Right renal cortex interstitium (tissue), 3 donors: ENCODE results near the gene CCR8. TPM values are rescaled to one million over a fixed set of nuclear protein-coding genes. Genes with fewer than 3 reads are reported as not detected.

ENCODE experiments used
- DNase-seq, 3 donors: peaks; one replicate each; pipeline ENCODE4 v3.0.0-alpha.2; 2013; ENCODE audit warnings: low read depth in 3 of 3, low spot score in 2 of 3
- polyA plus RNA-seq, 3 donors: library from polyadenylated mRNA; unstranded; fragments of 120-200 nt; gene quantifications; one replicate each; pipeline ENCODE4 v1.2.1, GENCODE V29; 2013; ENCODE audit not compliant: insufficient read length in 3 of 3

CCR8 gene, protein sequence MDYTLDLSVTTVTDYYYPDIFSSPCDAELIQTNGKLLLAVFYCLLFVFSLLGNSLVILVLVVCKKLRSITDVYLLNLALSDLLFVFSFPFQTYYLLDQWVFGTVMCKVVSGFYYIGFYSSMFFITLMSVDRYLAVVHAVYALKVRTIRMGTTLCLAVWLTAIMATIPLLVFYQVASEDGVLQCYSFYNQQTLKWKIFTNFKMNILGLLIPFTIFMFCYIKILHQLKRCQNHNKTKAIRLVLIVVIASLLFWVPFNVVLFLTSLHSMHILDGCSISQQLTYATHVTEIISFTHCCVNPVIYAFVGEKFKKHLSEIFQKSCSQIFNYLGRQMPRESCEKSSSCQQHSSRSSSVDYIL
- not detected for polyA plus RNA-seq

DNA sequence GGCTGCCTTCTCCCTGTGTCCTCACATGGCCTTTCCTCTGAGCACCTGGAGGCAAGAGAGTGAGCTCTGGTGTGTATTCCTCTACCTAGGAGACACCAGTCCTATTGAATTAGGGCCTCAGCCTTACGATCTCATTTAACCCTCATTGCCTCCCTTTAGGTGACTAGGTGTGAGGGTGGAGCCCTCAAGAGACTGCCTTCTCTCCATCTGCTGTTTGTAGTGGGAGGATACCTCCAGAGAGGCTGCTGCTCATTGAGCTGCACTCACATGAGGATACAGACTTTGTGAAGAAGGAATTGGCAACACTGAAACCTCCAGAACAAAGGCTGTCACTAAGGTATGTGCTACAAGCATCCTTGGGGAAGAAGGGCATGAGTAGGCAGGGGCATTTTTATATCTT, at the start of gene CCR8:
TSS of gene CCR8 (plus strand) at position 217 of the 400 bp plus-strand sequence. CDS start 2,623 bp downstream, outside the sequence.
- no peak for DNase-seq

DNA sequence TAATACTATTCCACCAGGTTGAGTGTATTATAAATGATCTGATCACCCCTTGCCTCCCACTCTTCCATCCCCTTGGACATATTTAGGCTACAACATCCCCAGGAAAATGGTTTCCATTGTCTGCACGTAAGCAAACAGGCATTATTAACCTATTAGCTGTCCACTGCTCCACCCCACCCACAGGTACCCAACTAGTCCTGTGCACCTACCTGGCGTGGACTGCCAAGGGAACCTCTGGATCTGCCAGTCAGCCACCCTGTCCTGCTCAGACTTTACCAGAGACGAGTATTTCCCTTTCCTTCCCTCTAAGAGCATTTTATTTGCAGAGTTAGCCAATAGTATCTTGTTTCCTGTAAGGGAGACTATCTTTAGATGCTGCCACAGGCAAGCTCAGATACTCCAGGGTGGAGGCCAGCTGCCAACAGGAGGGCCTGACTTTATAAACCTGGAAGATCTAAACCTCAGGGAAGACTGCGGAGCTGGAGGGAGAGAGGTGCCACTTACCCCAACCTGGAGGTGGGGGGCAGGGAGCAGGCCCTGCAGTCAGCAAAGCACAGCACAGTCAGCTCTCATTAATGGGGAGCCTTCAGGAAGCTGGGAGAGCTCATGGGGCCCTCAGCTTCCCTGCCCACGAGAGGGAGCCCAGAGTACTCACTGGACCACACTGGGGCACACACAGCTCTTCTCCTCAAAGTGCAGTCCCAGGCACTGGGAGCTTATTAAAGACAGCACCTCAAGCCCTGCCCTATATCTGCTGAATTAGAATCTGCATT, 49.6 kb upstream of the CCR8 start, which contains the start of gene CX3CR1:
TSS of gene CX3CR1 (minus strand) at position 292 of the 773 bp plus-strand sequence. CDS start 13,527 bp downstream, outside the sequence.
- no peak for DNase-seq

DNA sequence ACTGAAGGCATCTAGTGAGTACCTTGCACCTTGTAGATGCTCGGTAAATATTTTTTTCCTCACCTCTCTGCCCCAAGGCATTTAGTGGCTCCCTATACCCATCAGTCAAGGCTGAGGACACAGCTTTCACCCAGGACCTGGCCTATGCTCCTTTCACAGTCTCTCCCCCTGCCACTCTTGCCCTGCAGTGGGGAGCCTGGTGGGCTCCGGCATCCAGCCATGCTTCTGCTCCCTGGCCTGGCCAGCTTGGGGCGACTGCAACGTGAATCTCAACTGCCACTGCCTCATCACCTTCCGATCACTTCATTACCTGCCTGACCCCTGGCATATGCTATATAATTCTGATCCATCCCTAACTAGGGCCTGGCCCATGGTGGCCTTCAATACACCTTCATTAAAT, 48.9 kb upstream of the CCR8 start:
- no peak for DNase-seq

DNA sequence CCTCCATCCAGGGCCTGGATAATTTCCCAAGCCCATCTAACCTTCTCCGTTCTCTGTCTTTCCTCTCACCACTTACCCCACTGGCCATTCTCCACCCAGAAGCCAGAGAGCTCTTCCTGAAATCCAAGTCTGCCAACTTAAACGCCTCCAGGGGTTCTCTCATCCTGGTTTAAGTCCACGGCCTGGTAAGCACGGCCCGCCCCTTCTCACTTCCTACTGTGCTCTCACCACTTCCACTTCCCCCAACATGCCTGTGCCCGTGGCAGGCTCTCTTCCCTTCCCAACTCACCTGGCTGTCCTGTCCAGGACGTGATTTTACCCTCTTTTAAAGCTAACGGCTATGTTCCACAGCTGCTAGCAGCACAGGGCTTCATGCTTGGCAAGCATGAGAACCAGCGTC, 48.0 kb upstream of the CCR8 start:
- no peak for DNase-seq

DNA sequence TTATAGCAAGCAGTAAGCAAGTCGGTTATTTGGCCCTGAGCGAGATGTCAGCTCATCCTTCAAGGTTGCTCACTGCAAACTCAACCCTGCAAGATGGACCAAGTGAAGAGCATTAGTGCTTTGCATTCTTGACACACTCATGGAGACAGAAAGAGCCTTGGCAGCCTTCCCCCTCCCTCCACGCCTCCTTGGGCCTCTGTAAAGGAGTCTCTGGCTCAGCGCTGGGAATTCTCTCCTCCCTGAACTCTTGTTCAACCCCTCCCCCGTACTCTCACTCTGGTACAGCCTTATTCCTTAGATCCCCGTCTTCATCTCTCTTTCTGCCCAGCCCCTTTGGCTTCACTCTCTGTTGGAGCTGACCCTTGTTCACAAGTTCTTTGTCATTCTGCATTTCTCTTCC, 47.5 kb upstream of the CCR8 start:
- no peak for DNase-seq

DNA sequence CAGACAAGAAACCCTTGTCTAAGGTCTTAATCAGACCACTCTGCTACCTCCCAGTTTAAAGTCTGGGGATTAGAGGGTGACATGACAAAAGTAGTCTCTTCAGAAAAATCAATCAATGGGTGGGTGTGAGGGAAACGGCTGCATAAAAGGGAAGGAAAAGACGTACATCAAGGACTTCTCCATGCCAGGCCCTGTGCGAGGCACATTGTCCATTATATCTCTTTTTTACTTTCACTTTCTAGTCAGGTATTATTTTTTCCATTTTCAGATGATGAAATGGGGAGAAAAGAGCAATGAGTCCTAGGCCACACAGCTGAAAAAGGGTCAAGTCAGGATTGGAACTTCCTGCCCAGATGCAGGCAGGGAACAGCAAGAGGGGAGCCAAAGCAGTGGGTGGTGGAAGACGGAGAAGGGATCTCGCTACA, 45.0 kb upstream of the CCR8 start:
- no peak for DNase-seq

DNA sequence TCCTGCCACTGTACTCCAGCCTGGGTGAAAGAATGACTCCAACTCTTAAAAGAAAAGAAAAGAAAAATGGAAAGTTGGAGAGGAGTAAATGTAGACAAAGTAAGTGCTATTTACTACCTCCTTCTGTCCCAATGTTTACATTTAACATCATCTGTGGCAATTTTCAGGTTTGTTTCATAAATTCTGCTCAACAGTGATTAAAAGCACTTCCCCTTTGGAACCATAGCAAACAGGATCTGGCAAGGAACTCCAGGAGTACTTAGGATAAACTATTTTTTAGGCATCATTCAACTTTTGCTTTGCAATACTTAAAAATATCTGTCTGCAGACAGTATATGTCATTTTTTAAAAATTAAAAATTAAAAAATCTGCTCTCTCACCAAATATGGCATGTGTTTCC, 44.2 kb upstream of the CCR8 start:
- no peak for DNase-seq

DNA sequence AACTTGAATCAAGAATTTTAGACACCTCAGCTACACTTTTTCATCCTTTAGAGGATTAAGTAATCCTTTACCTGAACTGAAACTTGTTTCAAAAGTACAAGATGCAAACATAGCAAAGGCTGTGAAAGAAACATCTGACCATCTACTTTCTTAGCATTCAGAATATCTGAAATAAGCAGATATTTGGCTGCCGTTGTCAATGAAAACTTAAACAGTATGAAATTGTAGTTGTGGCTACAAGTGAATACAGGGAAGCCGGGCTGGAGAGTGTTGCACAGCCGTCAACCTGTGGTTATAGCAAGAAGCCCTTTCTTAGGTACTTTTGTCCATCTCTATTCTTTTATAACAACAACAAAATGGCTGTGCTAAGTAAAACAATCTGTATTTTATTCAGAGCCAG, 42.7 kb upstream of the CCR8 start:
- no peak for DNase-seq

DNA sequence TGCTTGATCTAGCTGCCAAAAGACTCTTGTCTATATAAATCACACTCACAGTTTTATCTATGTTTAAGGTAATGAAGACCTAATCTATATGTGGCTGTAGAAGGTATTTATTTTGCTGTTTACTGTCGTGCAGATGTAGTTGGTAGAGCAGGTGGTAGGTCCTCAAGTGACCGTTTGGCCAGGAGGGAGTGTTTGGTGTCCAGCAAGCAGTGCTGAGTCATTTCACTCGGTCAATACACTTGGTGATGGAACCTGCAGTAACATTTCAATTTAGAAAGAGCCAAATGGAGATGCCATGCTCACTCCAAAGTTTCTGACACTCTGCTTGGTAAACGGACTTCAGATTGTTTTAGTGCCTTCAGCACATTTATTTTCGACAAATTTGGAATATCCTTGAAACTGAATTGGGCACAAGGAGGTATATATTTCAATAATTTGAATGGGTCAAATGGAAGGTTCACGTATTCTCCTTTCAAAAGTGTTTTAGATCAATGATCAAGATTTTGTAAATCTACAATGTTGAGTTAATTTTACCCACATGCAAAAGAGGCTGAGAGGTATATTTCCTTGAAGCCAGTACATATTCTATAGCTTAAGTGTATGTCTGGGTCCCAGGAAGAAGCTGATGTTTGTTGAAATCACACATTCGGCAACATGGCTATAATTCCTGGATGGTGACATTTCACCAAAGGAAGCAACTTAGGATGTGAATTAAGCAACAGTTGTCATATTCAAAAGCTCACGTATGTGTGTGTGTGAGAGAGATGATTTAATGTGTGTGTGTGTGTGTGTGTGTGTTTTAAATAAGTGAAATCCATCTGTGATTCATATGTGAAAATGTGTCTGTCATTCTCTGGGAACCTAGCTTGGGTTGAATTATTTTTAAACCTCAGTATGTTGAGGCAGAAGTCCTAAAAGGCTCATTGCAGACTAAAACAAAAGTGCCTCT, 42.0 kb upstream of the CCR8 start:
- DNase-seq = no peak

DNA sequence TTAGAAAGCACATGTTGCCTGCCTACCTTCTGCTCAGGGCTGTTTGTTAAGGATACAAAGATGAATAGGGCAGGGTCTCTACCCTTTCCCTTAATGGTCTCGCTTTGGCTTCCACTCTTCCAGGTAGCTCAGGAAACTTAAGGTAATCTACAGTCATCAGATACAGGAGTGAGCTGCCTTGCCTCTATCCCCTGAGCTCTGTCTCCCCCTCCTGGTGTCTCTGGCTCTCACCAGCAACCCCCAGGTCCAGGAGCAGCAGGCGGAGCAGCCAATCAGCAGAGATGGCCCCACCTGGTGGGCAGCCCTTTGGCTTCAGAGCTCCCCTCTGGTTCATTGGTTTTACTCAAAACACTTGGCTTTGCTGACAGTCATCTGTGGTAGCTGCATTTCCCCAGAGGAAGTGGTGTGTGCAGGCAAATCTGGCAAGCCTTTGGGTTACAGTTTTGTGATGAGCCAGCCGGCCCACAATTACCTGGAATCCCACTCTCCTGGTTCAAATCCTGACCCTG, 41.2 kb upstream of the CCR8 start:
- peak; percentile 57 to 80 (median 67) for DNase-seq

DNA sequence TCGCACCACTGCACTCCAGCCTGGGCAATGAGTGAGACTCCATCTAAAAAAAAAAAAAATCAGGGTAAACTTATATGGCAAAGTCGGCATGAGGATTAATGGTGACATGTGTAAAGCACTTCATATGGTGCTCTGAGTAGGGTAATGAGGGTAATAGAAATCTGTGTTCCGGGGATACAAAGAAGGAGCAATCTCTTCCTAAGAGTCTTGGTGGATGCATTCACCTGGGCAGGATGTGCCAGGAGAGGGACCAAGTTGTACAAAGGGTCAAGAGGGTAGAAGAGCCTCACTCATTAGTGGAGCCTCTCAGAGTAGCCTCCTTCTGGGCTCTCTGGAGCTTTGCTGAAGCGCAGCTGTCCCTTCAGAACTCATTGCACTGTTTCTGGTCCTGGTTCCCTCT, 40.4 kb upstream of the CCR8 start:
- no peak for DNase-seq

DNA sequence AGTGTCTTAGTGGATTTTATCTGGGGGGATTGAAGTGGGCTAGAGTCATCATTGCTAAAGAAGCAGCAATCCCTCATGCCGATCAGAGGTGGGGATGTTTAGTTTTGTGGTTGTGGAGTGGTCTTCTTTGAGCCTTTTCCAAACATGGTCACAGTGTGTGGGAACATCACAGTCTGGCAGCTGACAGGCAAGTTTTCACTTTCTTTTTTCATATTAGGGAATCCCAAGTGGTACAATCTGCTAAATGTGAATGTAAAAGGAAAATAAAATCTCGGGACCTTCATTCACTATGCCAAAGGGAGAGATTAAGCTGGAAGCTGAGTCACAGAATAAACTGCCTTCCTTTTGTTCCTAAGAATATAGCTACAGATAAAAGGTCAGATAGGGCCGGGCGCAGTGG, 39.3 kb upstream of the CCR8 start:
- DNase-seq = no peak

DNA sequence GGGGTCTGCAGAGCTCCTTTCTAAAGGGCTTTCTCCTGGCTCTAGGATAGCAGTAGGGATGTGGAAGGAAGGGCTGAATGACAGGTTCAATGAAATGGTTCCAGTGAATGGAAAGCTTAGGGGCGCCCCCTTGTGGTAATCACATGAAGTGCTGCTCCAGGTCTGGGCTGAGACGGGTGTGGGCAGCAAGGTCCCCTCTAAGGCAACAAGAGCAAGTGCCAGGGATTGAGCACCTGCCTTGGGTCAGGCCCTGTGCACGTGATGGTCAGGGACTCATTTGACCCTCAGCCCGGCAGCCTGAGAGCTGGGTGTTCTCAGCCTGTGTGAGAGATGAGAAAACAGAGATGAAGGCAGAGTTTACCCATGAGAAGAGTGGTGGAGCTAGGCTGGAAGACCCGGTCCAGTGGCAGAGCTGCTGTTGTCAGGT, 37.6 kb upstream of the CCR8 start:
- peak in 2 of 3 donors; percentile 10 for DNase-seq

DNA sequence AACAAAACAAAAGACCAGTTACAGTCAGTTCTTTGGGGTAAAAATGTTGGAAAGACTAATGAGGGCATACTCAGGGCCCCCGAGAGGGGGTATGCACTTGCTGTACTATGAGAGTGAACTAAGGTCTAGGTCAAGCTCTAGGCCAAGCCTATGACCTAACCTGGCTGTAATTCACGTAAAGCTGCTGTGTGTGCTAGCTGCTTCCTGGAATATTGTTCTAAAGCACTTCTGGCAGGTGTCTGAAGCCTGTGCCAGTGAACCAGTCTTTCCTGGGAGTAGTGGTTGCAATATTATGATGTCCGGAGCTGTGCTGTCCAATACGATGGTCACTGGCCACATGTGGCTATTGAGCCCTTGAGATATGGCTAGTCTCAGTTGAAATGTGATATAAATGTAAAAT, 36.5 kb upstream of the CCR8 start:
- no peak for DNase-seq

DNA sequence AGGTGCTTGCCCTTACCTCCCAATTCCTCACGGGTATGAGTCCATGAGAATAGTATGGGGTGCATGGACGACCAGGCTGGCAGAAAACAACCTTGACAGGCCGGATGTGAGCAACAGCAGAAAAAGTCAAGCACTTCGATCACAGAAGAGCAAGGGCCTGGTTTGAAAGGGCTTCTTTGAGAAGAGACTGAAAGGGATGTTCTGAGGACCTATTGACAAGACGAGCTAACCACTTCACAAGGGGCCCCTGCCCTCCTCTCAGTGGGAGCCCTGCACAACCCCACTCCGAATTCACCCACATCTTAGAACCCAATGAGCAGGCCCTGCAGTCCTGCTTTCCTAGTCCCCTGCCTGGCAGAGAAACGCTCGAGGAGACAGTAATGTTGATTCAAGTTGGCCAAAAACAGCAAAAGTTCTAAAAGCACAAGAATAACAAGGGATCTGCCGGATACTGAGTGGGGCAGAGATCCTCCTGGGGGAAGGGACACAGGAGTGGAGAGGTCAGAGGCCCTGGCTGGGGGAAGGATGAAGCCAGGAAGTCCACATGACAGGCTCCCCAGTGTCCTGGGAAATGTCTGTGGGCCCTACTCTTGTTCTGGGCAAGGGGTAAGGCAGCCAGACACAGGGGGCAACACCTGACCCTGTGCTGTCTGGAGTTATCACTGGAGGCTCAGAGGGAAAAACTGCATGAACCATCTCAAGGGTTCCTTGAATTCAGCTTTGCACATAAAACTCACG, 34.9 kb upstream of the CCR8 start:
- DNase-seq = no peak

DNA sequence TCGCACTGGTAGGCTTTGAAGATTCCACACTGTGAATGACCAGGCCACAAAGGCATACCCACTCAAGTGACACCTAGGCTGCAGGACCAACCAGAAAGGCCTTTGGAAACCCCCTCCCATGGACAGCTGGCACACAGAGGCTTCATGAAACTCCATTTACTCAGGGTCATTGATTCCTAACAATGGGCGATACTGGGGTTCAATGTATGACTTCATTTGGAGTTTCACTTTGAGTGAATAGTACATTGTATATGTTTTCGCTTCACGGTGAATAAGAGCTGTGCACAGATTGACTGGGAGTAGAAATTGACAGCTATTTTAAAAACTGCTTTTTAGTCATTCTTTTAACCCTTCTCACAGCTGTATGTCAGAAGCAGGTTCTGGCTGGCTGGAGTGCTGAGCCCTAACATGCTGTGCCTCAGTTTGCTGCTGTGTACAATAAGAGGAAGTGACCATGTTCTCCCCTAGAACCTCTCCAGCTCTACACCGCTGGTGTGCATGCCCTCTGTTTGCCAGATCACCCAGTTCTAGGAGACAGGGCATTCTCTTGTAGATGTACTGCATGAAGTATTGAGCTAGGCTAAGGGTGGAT, 34.2 kb upstream of the CCR8 start:
- no peak for DNase-seq

DNA sequence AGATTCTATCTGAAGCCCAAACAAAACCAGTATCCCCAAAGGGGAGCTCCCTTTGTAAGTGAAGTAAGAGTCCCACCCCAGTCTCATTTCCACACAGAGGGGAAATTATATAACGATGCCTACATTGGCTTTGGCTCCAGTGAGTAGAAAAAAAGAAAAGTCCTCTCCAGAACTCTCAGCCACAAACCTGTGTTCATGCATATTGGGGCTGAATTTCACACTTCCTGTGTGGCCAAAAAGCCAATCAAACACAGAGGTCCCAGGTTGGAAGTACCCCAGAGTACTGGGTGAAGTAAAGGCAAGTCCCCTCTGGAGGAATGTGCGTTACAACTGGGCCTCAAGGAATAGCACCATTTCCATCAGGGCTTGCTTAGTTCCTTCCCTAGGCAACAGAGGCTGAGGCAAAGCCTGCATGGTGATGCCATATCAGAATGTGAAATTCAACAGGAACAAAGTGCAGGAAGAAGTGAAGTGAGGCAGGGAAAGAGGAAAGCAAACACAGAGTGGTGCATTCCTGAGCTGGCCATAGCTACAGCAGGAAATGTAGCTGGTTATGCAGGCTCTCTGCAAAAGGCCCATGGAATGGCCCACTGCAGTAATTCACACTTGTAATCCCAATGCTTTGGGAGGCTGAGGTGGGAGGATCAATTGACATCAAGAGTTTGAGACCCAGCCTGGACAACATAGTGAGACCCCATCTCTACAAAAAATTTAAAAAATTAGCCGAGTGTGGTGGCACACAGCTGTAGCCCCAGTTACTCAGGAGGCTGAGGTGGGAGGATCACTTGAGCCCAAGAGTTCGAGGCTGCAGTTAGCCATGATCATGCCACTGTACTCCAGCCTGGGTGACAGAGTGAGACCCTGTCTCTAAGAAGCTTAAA, 33.1 kb upstream of the CCR8 start:
- DNase-seq = no peak

DNA sequence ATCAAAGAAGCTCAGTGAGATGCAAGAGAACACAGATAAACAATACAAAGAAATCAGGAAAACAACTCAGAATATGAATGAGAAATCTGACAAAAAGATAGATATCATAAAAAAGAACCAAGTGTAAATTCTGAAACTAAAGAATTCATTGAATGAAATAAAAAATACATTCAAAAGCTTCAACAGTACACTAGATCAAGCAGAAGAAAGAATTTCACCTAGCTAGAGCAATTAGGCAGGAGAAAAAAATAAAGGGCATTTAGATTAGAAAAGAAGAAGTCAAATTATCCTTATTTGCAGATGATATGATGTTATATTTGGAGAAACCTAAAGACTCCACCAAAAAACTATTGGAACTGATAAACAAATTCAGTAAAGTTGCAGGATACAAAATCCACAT, 30.2 kb upstream of the CCR8 start:
- no peak for DNase-seq

DNA sequence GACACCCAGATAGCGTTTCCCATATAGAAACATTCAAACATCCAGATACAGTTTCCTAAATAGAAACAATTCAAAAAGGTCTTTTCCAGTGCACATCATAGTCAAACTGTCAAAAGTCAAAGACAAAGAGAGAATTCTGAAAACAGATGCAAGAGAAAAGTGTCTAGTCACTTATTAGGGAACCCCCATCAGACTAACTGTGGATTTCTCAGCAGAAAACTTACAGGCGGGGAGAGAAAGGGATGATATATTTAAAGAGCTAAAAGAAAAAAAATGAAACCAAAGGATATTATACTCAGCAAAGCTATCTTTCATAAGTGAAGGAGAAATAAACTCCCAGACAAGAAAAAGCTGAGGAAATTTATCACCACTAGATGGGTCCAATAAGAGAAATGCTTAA, 27.3 kb upstream of the CCR8 start:
- no peak for DNase-seq
